Karpas-422 (cell line): ENCODE data around the gene MCAM. TPM values are rescaled to one million over a fixed set of nuclear protein-coding genes. Genes with fewer than 3 reads are reported as not detected.

Experiments used
- DNase-seq: peaks from one replicate; pipeline ENCODE4 v3.0.0-alpha.2; 2015
- H2AFZ ChIP-seq: fragments of 200-600 bp; sonication (generic); 2 replicates; pipeline ENCODE4 v1.6.1; 2014; ENCODE audit warnings: antibody characterized with exemption, low read length, mixed read lengths
- H3K27ac ChIP-seq: fragments of 200-600 bp; sonication (generic); 2 replicates; pipeline ENCODE4 v1.5.1; 2014; ENCODE audit warnings: mild to moderate bottlenecking, low read length, moderate library complexity
- H3K27me3 ChIP-seq: fragments of 200-600 bp; sonication (generic); 2 replicates; pipeline ENCODE4 v1.6.1; 2014; ENCODE audit warnings: low read length, mixed read lengths
- H3K36me3 ChIP-seq: fragments of 200-600 bp; sonication (generic); 2 replicates; pipeline ENCODE4 v1.6.1; 2014; ENCODE audit warnings: low read length, mixed read lengths; ENCODE audit not compliant: insufficient read depth
- H3K4me1 ChIP-seq: fragments of 200-600 bp; sonication (generic); 2 replicates; pipeline ENCODE4 v1.6.1; 2014; ENCODE audit warnings: mild to moderate bottlenecking, low read length, mixed read lengths
- H3K4me2 ChIP-seq: fragments of 200-600 bp; sonication (generic); 2 replicates; pipeline ENCODE4 v1.6.1; 2014; ENCODE audit warnings: low read length, low read depth, mild to moderate bottlenecking; ENCODE audit not compliant: poor library complexity, severe bottlenecking
- H3K4me3 ChIP-seq: fragments of 200-600 bp; sonication (generic); 2 replicates; pipeline ENCODE4 v1.5.1; 2014; ENCODE audit warnings: mild to moderate bottlenecking, antibody characterized with exemption, low read length, mixed read lengths
- H3K79me2 ChIP-seq: fragments of 200-600 bp; sonication (generic); 2 replicates; pipeline ENCODE4 v1.6.1; 2014; ENCODE audit warnings: mild to moderate bottlenecking, low read length, mixed read lengths
- H3K9ac ChIP-seq: fragments of 200-600 bp; sonication (generic); 2 replicates; pipeline ENCODE4 v1.6.0; 2014; ENCODE audit warnings: low read length
- H3K9me2 ChIP-seq: fragments of 200-600 bp; sonication (generic), shearing (Covaris generic); replicated peaks from 2 replicates; pipeline ENCODE4 v1.6.0; 2014; ENCODE audit warnings: mild to moderate bottlenecking, low read length, moderate library complexity; ENCODE audit not compliant: insufficient read depth
- H3K9me3 ChIP-seq: fragments of 300-700, 200-600 bp; sonication (generic); 2 replicates; pipeline ENCODE4 v1.6.1; 2014; ENCODE audit warnings: low read length, mixed read lengths
- H4K20me1 ChIP-seq: fragments of 200-600 bp; sonication (generic); 2 replicates; pipeline ENCODE4 v1.6.1; 2014; ENCODE audit warnings: mild to moderate bottlenecking, antibody characterized with exemption, low read length, low read depth; ENCODE audit not compliant: insufficient read depth
- total RNA-seq: library from RNA; depleted of rRNA; stranded (reverse); fragments of >200 nt; shearing (Covaris generic); gene quantifications from 2 replicates; pipeline ENCODE4 v1.2.3, GENCODE V29; 2014; ENCODE audit warnings: low replicate concordance

The MCAM gene
- total RNA-seq, 1 experiment from 2014 or later = 2.0 TPM

GRCh38 chr11:119359365-119360214 lies 42.7 kb upstream of the MCAM start:
- H3K36me3 ChIP-seq = peaks cover 11% of the 10 kb centered on the region
- no peaks in the 10 kb centered on the region for H3K9me2 ChIP-seq
- H4K20me1 ChIP-seq = no peaks in the 10 kb centered on the region
- H3K27ac ChIP-seq = peak overlapping the region; percentile 98
- peak; percentile 58 for DNase-seq
- peak overlapping the region; percentile 45; the same call in 1 of the 2 replicates for H3K4me3 ChIP-seq
- no peak overlapping the region for H2AFZ ChIP-seq
- peak overlapping the region; percentile 91 for H3K4me2 ChIP-seq
- no peaks in the 10 kb centered on the region for H3K9me3 ChIP-seq
- H3K9ac ChIP-seq = peak overlapping the region; percentile 49
- peaks cover 88% of the 10 kb centered on the region for H3K4me1 ChIP-seq
- H3K27me3 ChIP-seq = no peaks in the 10 kb centered on the region
- H3K79me2 ChIP-seq = peaks cover 20% of the 10 kb centered on the region

- Histone ChIP-seq H4K20me1 (no peaks in the 10 kb centered on the region), H3K79me2 (peaks cover 6% of the 10 kb centered on the region; the same call in 1 of the 2 replicates), H3K4me1 (peaks cover 89% of the 10 kb centered on the region), H3K27me3 (no peaks in the 10 kb centered on the region), H3K4me3 (no peak overlapping the region; the same call in 1 of the 2 replicates), H2AFZ (no peak overlapping the region), H3K9ac (peak overlapping the region; percentile 71), H3K4me2 (peak overlapping the region; percentile 79), H3K9me3 (no peaks in the 10 kb centered on the region), H3K9me2 (no peaks in the 10 kb centered on the region), H3K27ac (peak overlapping the region; percentile 98), H3K36me3 (peaks cover 11% of the 10 kb centered on the region)
- DNase-seq = no peak
Observed at GRCh38 chr11:119357074-119357473, 40.1 kb upstream of the MCAM start.

GRCh38 chr11:119356349-119357031 lies 39.6 kb upstream of the MCAM start:
- H3K4me1 ChIP-seq = peaks cover 88% of the 10 kb centered on the region
- peak overlapping the region; percentile 79 for H3K4me2 ChIP-seq
- H3K36me3 ChIP-seq = peaks cover 11% of the 10 kb centered on the region

GRCh38 chr11:119355091-119355843 lies 38.3 kb upstream of the MCAM start:
- peaks cover 11% of the 10 kb centered on the region for H3K36me3 ChIP-seq
- no peaks in the 10 kb centered on the region for H3K79me2 ChIP-seq
- H3K9me2 ChIP-seq = no peaks in the 10 kb centered on the region
- H2AFZ ChIP-seq = no peak overlapping the region
- H4K20me1 ChIP-seq = no peaks in the 10 kb centered on the region
- H3K9ac ChIP-seq = peak overlapping the region; percentile 71
- no peak for DNase-seq
- H3K27ac ChIP-seq = peak overlapping the region; percentile 77
- H3K4me3 ChIP-seq = peak overlapping the region; percentile 47; the same call in 1 of the 2 replicates
- H3K4me2 ChIP-seq = peak overlapping the region; percentile 79
- H3K9me3 ChIP-seq = no peaks in the 10 kb centered on the region
- no peaks in the 10 kb centered on the region for H3K27me3 ChIP-seq
- peaks cover 75% of the 10 kb centered on the region for H3K4me1 ChIP-seq

More at GRCh38 chr11:119356349-119357031, 39.6 kb upstream of the MCAM start:
- peaks cover 6% of the 10 kb centered on the region; the same call in 1 of the 2 replicates for H3K79me2 ChIP-seq
- H3K9me2 ChIP-seq = no peaks in the 10 kb centered on the region
- H3K9me3 ChIP-seq = no peaks in the 10 kb centered on the region
- peak; percentile 80 for DNase-seq
- peak overlapping the region; percentile 43; the same call in 1 of the 2 replicates for H2AFZ ChIP-seq
- H3K27me3 ChIP-seq = no peaks in the 10 kb centered on the region
- H3K9ac ChIP-seq = peak overlapping the region; percentile 71
- no peaks in the 10 kb centered on the region for H4K20me1 ChIP-seq
- H3K4me3 ChIP-seq = peak overlapping the region; percentile 59
- H3K27ac ChIP-seq = peak overlapping the region; percentile 98

GRCh38 chr11:119352857-119353260 lies 35.9 kb upstream of the MCAM start:
- Histone ChIP-seq H3K79me2 (no peaks in the 10 kb centered on the region), H3K4me3 (no peak overlapping the region), H3K9me3 (no peaks in the 10 kb centered on the region), H3K9ac (no peak overlapping the region), H3K27me3 (no peaks in the 10 kb centered on the region), H2AFZ (no peak overlapping the region), H3K27ac (no peak overlapping the region), H3K4me2 (no peak overlapping the region), H3K4me1 (peaks cover 51% of the 10 kb centered on the region), H3K36me3 (peaks cover 3% of the 10 kb centered on the region; the same call in 1 of the 2 replicates), H4K20me1 (no peaks in the 10 kb centered on the region), H3K9me2 (no peaks in the 10 kb centered on the region)
- no peak for DNase-seq

- H3K9ac ChIP-seq = no peak overlapping the region
- H2AFZ ChIP-seq = no peak overlapping the region
- DNase-seq = no peak
- no peak overlapping the region for H3K27ac ChIP-seq
- no peaks in the 10 kb centered on the region for H4K20me1 ChIP-seq
- no peaks in the 10 kb centered on the region for H3K27me3 ChIP-seq
- H3K9me3 ChIP-seq = no peaks in the 10 kb centered on the region
- no peak overlapping the region for H3K4me2 ChIP-seq
- peaks cover 36% of the 10 kb centered on the region for H3K4me1 ChIP-seq
- H3K9me2 ChIP-seq = no peaks in the 10 kb centered on the region
- H3K4me3 ChIP-seq = no peak overlapping the region
- peaks cover 3% of the 10 kb centered on the region; the same call in 1 of the 2 replicates for H3K36me3 ChIP-seq
- no peaks in the 10 kb centered on the region for H3K79me2 ChIP-seq
Observed at GRCh38 chr11:119351232-119351631, 34.3 kb upstream of the MCAM start.

- H3K4me2 ChIP-seq = no peak overlapping the region
- H3K27ac ChIP-seq = no peak overlapping the region
- peaks cover 27% of the 10 kb centered on the region for H3K4me1 ChIP-seq
- H3K9ac ChIP-seq = no peak overlapping the region
- no peak overlapping the region for H2AFZ ChIP-seq
- no peaks in the 10 kb centered on the region for H4K20me1 ChIP-seq
- H3K36me3 ChIP-seq = peaks cover 1% of the 10 kb centered on the region; the same call in 1 of the 2 replicates
- no peak overlapping the region for H3K4me3 ChIP-seq
- no peaks in the 10 kb centered on the region for H3K9me3 ChIP-seq
- no peaks in the 10 kb centered on the region for H3K9me2 ChIP-seq
- DNase-seq = no peak
- H3K27me3 ChIP-seq = no peaks in the 10 kb centered on the region
- no peaks in the 10 kb centered on the region for H3K79me2 ChIP-seq
Observed at GRCh38 chr11:119350302-119350701, 33.4 kb upstream of the MCAM start.
